Fibroblast of lung (primary cell): ENCODE data around the gene NAT14. TPM values are rescaled to one million over a fixed set of nuclear protein-coding genes. Genes with fewer than 3 reads are reported as not detected.
A peak's percentile ranks its signal among the peaks of the same experiment; 100 is the strongest.

Experiments used
- DNase-seq, 2 donors: peaks; one replicate each; pipeline versions ENCODE4 v3.0.0 to v3.0.0-alpha.2; 2010; ENCODE audit warnings: low read depth in 2 of 2
- H2AFZ ChIP-seq: 2 replicates; pipeline ENCODE4 v1.5.1; 2012; ENCODE audit warnings: low read length, control low read depth, inconsistent platforms
- H3K27ac ChIP-seq: 2 replicates; pipeline ENCODE4 v1.5.1; 2011; ENCODE audit warnings: low read length, control low read depth; ENCODE audit not compliant: insufficient read depth
- H3K27me3 ChIP-seq: 2 replicates; pipeline ENCODE4 v1.5.1; 2011; ENCODE audit warnings: mild to moderate bottlenecking, low read length; ENCODE audit not compliant: control insufficient read depth, insufficient read depth
- H3K36me3 ChIP-seq: 2 replicates; pipeline ENCODE4 v1.5.1; 2011; ENCODE audit warnings: low read length; ENCODE audit not compliant: control insufficient read depth, insufficient read depth
- H3K4me1 ChIP-seq: 2 replicates; pipeline ENCODE4 v1.5.1; 2011; ENCODE audit warnings: low read length; ENCODE audit not compliant: control insufficient read depth, insufficient read depth; ENCODE audit errors: extremely low read depth
- H3K4me2 ChIP-seq: 2 replicates; pipeline ENCODE4 v1.5.1; 2011; ENCODE audit warnings: low read length, control low read depth; ENCODE audit not compliant: insufficient read depth; ENCODE audit errors: extremely low read depth
- H3K4me3 ChIP-seq, 4 experiments: fragments of 200-600 bp in 1 of 4; sonication (generic) in 1 of 4; replicated peaks in 1 of 4; 2 replicates each; pipeline ENCODE4 v1.5.1; 2011 to 2016; ENCODE audit warnings: low read length in 4 of 4, low read depth in 3 of 4, mild to moderate bottlenecking in 3 of 4, control low read depth in 2 of 4, inconsistent platforms in 1 of 4, mixed read lengths in 1 of 4; ENCODE audit not compliant: insufficient read depth in 1 of 4; ENCODE audit errors: control extremely low read depth in 1 of 4
- H3K79me2 ChIP-seq: 2 replicates; pipeline ENCODE4 v1.5.1; 2012; ENCODE audit warnings: mild to moderate bottlenecking, low read length, inconsistent platforms; ENCODE audit not compliant: control insufficient read depth, insufficient read depth
- H3K9ac ChIP-seq: 2 replicates; pipeline ENCODE4 v1.5.1; 2011; ENCODE audit warnings: mild to moderate bottlenecking, low read length, control low read depth; ENCODE audit not compliant: insufficient read depth
- H3K9me3 ChIP-seq: 2 replicates; pipeline ENCODE4 v1.5.1; 2012; ENCODE audit warnings: low read depth, low read length; ENCODE audit not compliant: control insufficient read depth, insufficient read depth
- H4K20me1 ChIP-seq: 2 replicates; pipeline ENCODE4 v1.5.1; 2011; ENCODE audit warnings: low read length; ENCODE audit not compliant: control insufficient read depth, insufficient read depth; ENCODE audit errors: extremely low read depth
- EZH2 ChIP-seq: IDR thresholded peaks from 2 replicates; pipeline ENCODE4 v1.5.1; 2012; ENCODE audit warnings: low read length, control low read depth, mild to moderate bottlenecking; ENCODE audit errors: missing control alignments
- polyA plus RNA-seq, 2 donors: library from polyadenylated mRNA; depleted of rRNA in 1 of 2; stranded (reverse) in 1 of 2; unstranded in 1 of 2; fragments of >200 nt; gene quantifications; 2 replicates each; pipeline ENCODE4 v1.2.1, GENCODE V29; 2011 to 2012; ENCODE audit warnings: missing spikeins in 1 of 2
- total RNA-seq: library from RNA; depleted of rRNA; stranded (reverse); fragments of >200 nt; gene quantifications from 2 replicates; pipeline ENCODE4 v1.2.1, GENCODE V29; 2014
- TF ChIP-seq, protein P1 (sequence below), 2 donors: IDR thresholded peaks in 1 of 2; conservative IDR thresholded peaks in 1 of 2; 1 replicate in 1 of 2; 2 replicates in 1 of 2; pipeline ENCODE4 v1.5.1; 2011 to 2012; ENCODE audit warnings: low read length in 2 of 2, control low read depth in 1 of 2, inconsistent platforms in 1 of 2, low read depth in 1 of 2, mild to moderate bottlenecking in 1 of 2

Gene NAT14
- total and polyA plus RNA-seq, 2 donors (not counting 1 experiment from before 2014, with no cell fraction given) = 18.2 to 18.3 TPM

DNA sequence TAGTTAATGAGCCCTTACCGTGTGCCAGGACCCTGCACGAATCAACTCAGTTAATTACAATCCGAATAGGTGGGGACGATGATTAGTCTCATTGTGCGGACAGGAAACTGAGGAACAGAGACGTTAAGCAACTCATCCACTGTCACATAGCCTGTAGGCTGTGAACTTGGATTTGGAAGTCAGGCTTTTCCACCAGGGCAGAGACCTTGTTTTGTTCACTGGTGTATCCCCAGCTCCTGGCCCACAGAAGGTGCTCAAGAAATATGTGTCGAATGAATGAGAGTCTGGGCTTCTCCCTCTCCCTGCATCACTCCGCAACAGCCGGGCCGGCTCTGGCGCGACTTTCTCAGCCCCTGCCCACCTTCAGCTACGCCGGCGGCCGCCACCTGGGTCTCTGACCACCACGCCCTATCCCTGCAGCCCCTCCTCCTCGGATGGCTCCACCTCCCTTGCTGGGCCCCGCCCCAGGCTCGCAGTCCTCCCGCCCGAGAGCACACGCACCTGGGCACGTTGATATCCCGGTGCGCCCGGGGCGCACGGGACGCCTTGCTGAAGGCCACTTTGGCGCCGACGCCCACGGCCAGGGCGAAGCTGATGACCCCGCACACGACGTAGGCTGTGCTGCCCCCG, 43.2 kb upstream of the NAT14 start:
- no peak overlapping the region for H3K9ac ChIP-seq
- H4K20me1 ChIP-seq = no peaks in the 10 kb centered on the region
- H3K79me2 ChIP-seq = no peaks in the 10 kb centered on the region
- DNase-seq = no peak
- H3K27me3 ChIP-seq = peaks cover 44% of the 10 kb centered on the region
- H3K9me3 ChIP-seq = no peaks in the 10 kb centered on the region
- TF ChIP-seq, protein P1, sequence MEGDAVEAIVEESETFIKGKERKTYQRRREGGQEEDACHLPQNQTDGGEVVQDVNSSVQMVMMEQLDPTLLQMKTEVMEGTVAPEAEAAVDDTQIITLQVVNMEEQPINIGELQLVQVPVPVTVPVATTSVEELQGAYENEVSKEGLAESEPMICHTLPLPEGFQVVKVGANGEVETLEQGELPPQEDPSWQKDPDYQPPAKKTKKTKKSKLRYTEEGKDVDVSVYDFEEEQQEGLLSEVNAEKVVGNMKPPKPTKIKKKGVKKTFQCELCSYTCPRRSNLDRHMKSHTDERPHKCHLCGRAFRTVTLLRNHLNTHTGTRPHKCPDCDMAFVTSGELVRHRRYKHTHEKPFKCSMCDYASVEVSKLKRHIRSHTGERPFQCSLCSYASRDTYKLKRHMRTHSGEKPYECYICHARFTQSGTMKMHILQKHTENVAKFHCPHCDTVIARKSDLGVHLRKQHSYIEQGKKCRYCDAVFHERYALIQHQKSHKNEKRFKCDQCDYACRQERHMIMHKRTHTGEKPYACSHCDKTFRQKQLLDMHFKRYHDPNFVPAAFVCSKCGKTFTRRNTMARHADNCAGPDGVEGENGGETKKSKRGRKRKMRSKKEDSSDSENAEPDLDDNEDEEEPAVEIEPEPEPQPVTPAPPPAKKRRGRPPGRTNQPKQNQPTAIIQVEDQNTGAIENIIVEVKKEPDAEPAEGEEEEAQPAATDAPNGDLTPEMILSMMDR (conservative IDR thresholded peaks at IDR 0.05 in 1 of 2, IDR thresholded peaks at IDR 0.05 in 1 of 2; ENCODE audit: low read depth in 1 of 2, low read length in 2 of 2) = no peak
- TF ChIP-seq EZH2 = peak; percentile 98
- H3K27ac ChIP-seq = no peak overlapping the region
- no peaks in the 10 kb centered on the region for H3K36me3 ChIP-seq
- no peak overlapping the region for H3K4me2 ChIP-seq
- H2AFZ ChIP-seq = no peak overlapping the region
- no peaks in the 10 kb centered on the region for H3K4me1 ChIP-seq
- no peak overlapping the region for H3K4me3 ChIP-seq

DNA sequence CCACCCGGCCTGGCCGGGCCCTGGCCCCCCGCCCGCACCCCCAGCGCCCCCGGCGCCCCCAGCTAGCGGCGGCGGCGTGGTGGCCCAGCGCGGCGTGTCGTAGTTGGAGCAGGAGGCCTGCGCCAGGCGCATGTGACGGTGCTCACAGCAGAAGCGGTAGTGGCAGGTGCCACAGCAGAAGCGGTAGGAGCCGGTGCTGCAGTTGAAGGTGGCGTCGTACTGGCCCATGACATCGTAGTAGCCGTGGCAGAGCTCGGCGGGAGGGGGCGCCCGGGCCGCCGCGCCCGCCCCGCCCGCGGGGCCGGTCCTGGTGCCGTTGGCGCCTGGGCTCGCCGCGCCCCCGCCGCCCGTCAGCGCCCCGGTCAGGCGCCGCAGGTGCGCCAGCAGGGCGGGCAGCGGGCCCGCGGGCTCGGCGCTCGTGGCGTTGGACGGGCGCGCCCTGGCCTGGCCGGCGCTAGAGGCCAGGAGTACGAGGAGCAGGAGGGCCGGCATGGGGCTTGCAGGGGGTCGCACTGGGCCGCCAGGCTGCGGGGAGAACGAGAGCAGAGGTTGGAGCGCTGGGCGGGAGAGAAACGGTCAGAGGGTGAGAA, 42.5 kb upstream of the NAT14 start:
- no peak for DNase-seq
- no peak overlapping the region for H3K27ac ChIP-seq
- no peak overlapping the region for H3K4me3 ChIP-seq
- H3K27me3 ChIP-seq = peaks cover 47% of the 10 kb centered on the region
- H3K36me3 ChIP-seq = no peaks in the 10 kb centered on the region
- H3K4me2 ChIP-seq = no peak overlapping the region
- no peaks in the 10 kb centered on the region for H3K9me3 ChIP-seq
- no peaks in the 10 kb centered on the region for H4K20me1 ChIP-seq
- H3K79me2 ChIP-seq = no peaks in the 10 kb centered on the region
- no peak overlapping the region for H3K9ac ChIP-seq
- H3K4me1 ChIP-seq = no peaks in the 10 kb centered on the region
- H2AFZ ChIP-seq = no peak overlapping the region
- TF ChIP-seq, protein P1 (conservative IDR thresholded peaks at IDR 0.05 in 1 of 2, IDR thresholded peaks at IDR 0.05 in 1 of 2; ENCODE audit: low read depth in 1 of 2, low read length in 2 of 2) = no peak
- TF ChIP-seq EZH2 = peak; percentile 20

DNA sequence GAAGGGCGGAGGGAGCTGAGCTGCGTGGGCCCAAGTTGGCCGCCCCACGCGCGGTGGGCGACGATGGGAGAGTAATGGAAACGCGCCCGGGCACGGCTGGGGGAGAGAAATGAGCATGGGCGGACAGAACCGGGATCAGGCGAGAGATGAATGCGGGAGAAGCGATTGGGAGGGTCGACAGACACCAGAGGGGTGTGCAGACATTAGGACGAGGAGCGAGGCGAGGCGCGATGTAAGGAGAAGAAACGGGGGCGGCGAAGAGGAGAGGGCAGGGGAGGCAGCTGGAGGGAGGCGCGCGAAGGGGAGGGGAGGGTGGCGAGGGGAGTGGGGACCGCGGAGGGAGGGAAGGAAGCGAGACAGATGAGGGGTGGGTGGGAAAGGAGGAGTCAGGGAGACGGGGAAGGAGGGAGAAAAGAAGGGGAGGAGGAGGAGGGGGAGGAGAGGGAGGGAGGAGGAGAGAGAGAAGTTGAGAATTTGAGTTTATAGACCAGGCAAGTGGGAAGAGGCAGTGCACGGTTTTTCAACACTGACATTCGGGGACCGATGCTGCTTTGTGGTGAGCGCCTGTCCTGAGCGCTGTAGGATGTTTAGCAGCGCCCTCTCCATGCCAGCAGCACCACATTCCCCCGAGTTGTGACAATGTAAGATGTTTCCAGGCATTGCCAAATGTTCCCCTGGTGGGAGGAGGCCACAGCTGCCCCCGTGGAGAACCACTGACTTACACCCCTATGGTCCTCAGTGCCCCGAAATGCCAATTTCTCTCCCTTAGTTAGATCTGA, 41.8 kb upstream of the NAT14 start, which contains the start of gene SHISA7:
Gene SHISA7, minus strand, starts transcription at position 256 of the 779 bp plus-strand sequence. CDS start 437 bp downstream, outside the sequence.
- H3K36me3 ChIP-seq = no peaks in the 10 kb centered on the region
- no peak within 1 kb of the TSS for H3K4me2 ChIP-seq
- H3K9me3 ChIP-seq = no peaks in the 10 kb centered on the region
- no peak within 1 kb of the TSS for H3K9ac ChIP-seq
- no peak within 1 kb of the TSS for H3K4me3 ChIP-seq
- H3K27me3 ChIP-seq = peaks cover 47% of the 10 kb centered on the region
- H3K27ac ChIP-seq = no peak within 1 kb of the TSS
- H4K20me1 ChIP-seq = no peaks in the 10 kb centered on the region
- H2AFZ ChIP-seq = no peak within 1 kb of the TSS
- no peaks in the 10 kb centered on the region for H3K79me2 ChIP-seq
- DNase-seq = no peak
- TF ChIP-seq EZH2 = peak; percentile 97
- TF ChIP-seq, protein P1 (conservative IDR thresholded peaks at IDR 0.05 in 1 of 2, IDR thresholded peaks at IDR 0.05 in 1 of 2; ENCODE audit: low read depth in 1 of 2, low read length in 2 of 2) = no peak
- no peaks in the 10 kb centered on the region for H3K4me1 ChIP-seq
